NK-92 treated with Interleukin-12 subunit alpha and Interleukin-12 subunit beta, amount 100 ng/mL, for 24 hours (cell line): ENCODE measurements around the gene GNB3.
"Not testable (repeated sequence)": the region's sequence is repeated elsewhere in the genome, so short reads cannot be mapped to it uniquely, and the experiment has no call there.

Experiments used
- DNase-seq: peaks from one replicate; lab custom pipeline; 2025; lab: John Stamatoyannopoulos, UW

Gene GNB3

GRCh38 chr12:6883683-6884082, 43.0 kb downstream of the GNB3 start:
- DNase-seq, result no peak

- no peak for DNase-seq
Measured at GRCh38 chr12:6884539-6884938, 43.8 kb downstream of the GNB3 start.

- not testable (repeated sequence) for DNase-seq
Measured at GRCh38 chr12:6886206-6886999, 45.7 kb downstream of the GNB3 start.

DNA sequence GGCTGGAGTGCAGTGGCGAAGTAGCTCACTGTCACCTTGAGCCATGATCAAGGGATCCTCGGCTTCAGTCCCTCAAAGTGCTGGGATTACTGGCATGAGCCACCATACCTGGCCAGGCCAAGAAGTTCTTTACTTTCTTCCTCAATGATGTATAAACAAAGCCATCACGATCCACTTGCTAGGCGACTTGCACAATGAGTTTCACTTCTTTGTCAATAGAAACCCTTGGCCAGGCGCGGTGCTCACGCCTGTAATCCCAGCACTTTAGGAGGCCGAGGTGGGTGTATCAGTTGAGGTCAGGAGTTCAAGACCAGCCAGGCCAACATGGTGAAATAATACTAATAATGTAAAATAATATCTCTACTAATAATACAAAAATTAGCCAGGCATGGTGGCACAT, 46.7 kb downstream of the GNB3 start:
- DNase-seq, result no peak

GRCh38 chr12:6888360-6888759, 47.6 kb downstream of the GNB3 start:
- DNase-seq, result no peak

- DNase-seq, result not testable (repeated sequence)
Measured at GRCh38 chr12:6888794-6889193, 48.1 kb downstream of the GNB3 start.

DNA sequence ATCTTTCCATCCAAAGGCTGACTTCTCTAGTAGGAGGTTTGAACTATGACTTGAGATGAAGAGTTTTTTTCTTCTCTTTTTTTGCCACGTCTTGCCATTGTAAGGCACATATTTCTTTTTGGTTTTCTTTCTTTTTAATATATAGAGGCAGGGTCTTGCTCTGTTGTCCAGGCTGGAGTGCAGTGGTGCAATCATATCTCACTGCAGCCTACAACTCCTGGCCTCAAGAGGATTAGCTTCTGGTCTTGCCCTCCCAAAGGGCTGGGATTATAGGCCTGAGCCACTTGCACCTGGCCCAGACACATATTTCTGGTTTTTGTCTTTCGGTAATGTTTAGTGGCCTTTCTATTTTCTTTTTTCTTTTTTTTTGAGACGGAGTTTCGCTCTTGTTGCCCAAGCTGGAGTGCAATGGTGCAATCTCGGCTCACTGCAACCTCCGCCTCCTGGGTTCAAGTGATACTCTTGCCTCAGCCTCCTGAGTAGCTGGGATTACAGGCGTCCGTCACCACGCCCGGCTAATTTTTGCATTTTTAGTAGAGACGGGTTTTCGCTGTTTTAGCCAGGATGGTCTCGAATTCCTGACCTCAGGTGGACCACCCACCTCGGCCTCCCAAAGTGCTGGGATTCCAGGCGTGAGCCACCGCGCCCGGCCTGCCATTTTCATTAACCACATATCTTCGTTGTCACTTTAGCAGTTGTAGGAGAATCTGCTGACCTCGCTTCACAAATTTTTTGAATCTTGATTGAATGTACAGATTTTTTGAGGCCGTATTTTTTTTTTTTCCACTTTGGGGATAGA, 49.2 kb downstream of the GNB3 start:
- not testable (repeated sequence) for DNase-seq

DNA sequence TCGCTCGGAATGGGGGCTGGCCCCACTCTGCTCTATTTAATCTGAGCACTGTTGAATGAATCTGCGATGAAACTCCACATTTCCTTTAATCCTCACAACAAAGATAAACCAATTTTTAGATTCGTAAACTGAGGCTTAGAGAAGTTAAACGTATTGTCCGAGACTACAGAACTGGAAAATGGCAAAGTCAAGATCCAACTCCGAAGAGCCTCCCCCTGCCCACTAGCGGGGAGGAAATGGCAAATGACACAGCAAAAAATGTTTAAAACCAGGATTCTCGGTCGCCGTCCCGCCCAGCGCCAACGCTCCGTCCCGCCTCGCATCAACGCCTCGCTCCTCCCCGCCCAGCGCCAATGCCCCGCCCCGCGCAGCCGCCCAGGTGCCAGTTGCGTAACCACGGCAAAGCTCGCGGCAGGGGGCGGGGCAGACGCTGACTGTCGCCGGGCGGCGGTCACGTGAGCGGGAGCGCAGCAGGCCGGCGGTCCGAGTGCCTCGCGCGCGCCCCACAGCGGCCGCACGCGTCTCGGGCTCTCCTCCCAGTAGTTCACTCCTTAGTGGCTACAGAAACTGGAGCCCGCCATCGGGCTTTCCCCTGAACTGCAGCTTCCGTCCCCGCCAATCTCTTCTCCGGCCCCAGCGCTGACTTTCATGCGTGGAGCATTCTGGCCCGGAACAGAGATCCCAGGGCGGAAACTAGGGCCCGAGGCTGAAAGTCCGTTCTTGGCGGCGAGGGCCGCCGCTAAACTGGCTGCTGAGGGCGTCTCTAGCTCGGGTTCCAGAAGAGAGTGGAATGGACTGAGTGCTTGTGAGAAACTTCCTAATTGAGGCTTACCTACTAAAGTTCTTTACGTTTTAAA, 50.3 kb downstream of the GNB3 start:
- peak; percentile 82 for DNase-seq

- no peak for DNase-seq
Measured at GRCh38 chr12:6891646-6892001, 50.9 kb downstream of the GNB3 start.

- DNase-seq, result not testable (repeated sequence)
Measured at GRCh38 chr12:6892683-6893082, 52.0 kb downstream of the GNB3 start.

GRCh38 chr12:6894321-6894720, 53.6 kb downstream of the GNB3 start:
- no peak for DNase-seq
